HepG2 (cell line): ENCODE results near the gene OCLN. TPM values are rescaled to one million over a fixed set of nuclear protein-coding genes. Genes with fewer than 3 reads are reported as not detected.
A peak's percentile ranks its signal among the peaks of the same experiment; 100 is the strongest.

Experiments
- CBX1 ChIP-seq: IDR thresholded peaks from one replicate; pipeline ENCODE4 v1.6.1; 2016; ENCODE audit warnings: antibody characterized with exemption, low read depth
- GTF3A ChIP-seq: sonication (generic); formaldehyde crosslinking; conservative IDR thresholded peaks from 2 replicates; pipeline ENCODE4 v1.4.0; 2020; ENCODE audit warnings: mild to moderate bottlenecking, missing genetic modification reagents
- HDAC2 ChIP-seq: sonication (generic); formaldehyde crosslinking; IDR thresholded peaks from 2 replicates; pipeline ENCODE4 v1.4.0; 2020; ENCODE audit warnings: missing genetic modification reagents
- HOXA9 ChIP-seq: sonication (generic); formaldehyde crosslinking; IDR thresholded peaks from 2 replicates; pipeline ENCODE4 v1.8.1; 2022; ENCODE audit warnings: missing genetic modification reagents, mild to moderate bottlenecking, moderate library complexity, borderline replicate concordance
- NAIF1 ChIP-seq: sonication (generic); formaldehyde crosslinking; IDR thresholded peaks from 2 replicates; pipeline ENCODE4 v1.5.0; 2020; ENCODE audit warnings: mild to moderate bottlenecking, missing genetic modification reagents, borderline replicate concordance
- NONO ChIP-seq, 2 experiments: fragments of 450-650 bp in 1 of 2; sonication (generic) in 1 of 2; formaldehyde crosslinking in 1 of 2; IDR thresholded peaks in 1 of 2; conservative IDR thresholded peaks in 1 of 2; 2 replicates each; pipeline versions ENCODE4 v1.6.1 to v1.8.0; 2017 to 2022; ENCODE audit warnings: mild to moderate bottlenecking in 1 of 2, missing genetic modification reagents in 1 of 2, moderate library complexity in 1 of 2
- RAD51 ChIP-seq: fragments of 450-650 bp; IDR thresholded peaks from 2 replicates; pipeline ENCODE4 v1.6.1; 2016; ENCODE audit warnings: borderline replicate concordance
- ZBTB20 ChIP-seq: sonication (generic); formaldehyde crosslinking; IDR thresholded peaks from 2 replicates; pipeline ENCODE4 v1.8.1; 2023; ENCODE audit warnings: missing genetic modification reagents, low read depth, mild to moderate bottlenecking, borderline replicate concordance
- ZNF224 ChIP-seq: sonication (generic); formaldehyde crosslinking; IDR thresholded peaks from 2 replicates; pipeline ENCODE4 v1.5.0; 2020; ENCODE audit warnings: mild to moderate bottlenecking, missing genetic modification reagents
- ZNF232 ChIP-seq: sonication (generic); formaldehyde crosslinking; IDR thresholded peaks from 2 replicates; pipeline ENCODE4 v1.4.0; 2020; ENCODE audit warnings: missing genetic modification reagents, borderline replicate concordance
- ZNF282 ChIP-seq: fragments of 450-650 bp; IDR thresholded peaks from 2 replicates; pipeline ENCODE4 v1.6.1; 2018; ENCODE audit not compliant: partially characterized antibody
- ZNF496 ChIP-seq: sonication (generic); formaldehyde crosslinking; IDR thresholded peaks from 2 replicates; pipeline ENCODE4 v1.8.1; 2023; ENCODE audit warnings: mild to moderate bottlenecking, moderate library complexity, missing genetic modification reagents; ENCODE audit not compliant: insufficient replicate concordance
- ZNF841 ChIP-seq: sonication (generic); formaldehyde crosslinking; IDR thresholded peaks from 2 replicates; pipeline ENCODE4 v1.8.1; 2023; ENCODE audit warnings: missing genetic modification reagents, borderline replicate concordance
- polyA plus RNA-seq, 8 experiments: library from polyadenylated mRNA; depleted of rRNA in 3 of 8; stranded (reverse) in 7 of 8; unstranded in 1 of 8; fragments of >200 nt; fragmentation: Illumina TruSeq in 4 of 8; extraction: Trizol in 4 of 8; gene quantifications; 2 replicates each; pipeline versions ENCODE4 v1.2.1 to v1.2.3, GENCODE V29; 2011 to 2016; ENCODE audit warnings: low read depth in 4 of 8, missing spikeins in 1 of 8, mixed read lengths in 1 of 8; ENCODE audit not compliant: insufficient read depth in 1 of 8
- total RNA-seq, 5 experiments: library from RNA; depleted of rRNA; stranded (reverse); fragments of >200 nt; fragmentation: Illumina TruSeq; extraction: Trizol; gene quantifications; 2 replicates each; pipeline ENCODE4 v1.2.3, GENCODE V29; 2016; ENCODE audit warnings: low read depth in 1 of 5
- TF ChIP-seq, protein P1 (sequence below): IDR thresholded peaks from 2 replicates; pipeline ENCODE4 v1.4.0; 2020; ENCODE audit warnings: mild to moderate bottlenecking, missing genetic modification reagents
- TF ChIP-seq, protein P2 (sequence below): sonication (generic); formaldehyde crosslinking; conservative IDR thresholded peaks from 2 replicates; pipeline ENCODE4 v1.4.0; 2020; ENCODE audit warnings: mild to moderate bottlenecking, missing genetic modification reagents, moderate library complexity
- TF ChIP-seq, protein P3 (sequence below): sonication (generic); formaldehyde crosslinking; IDR thresholded peaks from 2 replicates; pipeline ENCODE4 v1.8.1; 2022; ENCODE audit warnings: low read depth, mild to moderate bottlenecking, missing genetic modification reagents
- TF ChIP-seq, protein P4 (sequence below): sonication (generic); formaldehyde crosslinking; IDR thresholded peaks from 2 replicates; pipeline ENCODE4 v1.8.1; 2023; ENCODE audit warnings: mild to moderate bottlenecking, inconsistent platforms, moderate library complexity, missing genetic modification reagents, borderline replicate concordance

The OCLN gene
- total and polyA plus RNA-seq, 2 of the 13 experiments (the other 11 are each of a cell fraction or from before 2014, with no cell fraction given): 24.1 to 34.8 TPM

DNA sequence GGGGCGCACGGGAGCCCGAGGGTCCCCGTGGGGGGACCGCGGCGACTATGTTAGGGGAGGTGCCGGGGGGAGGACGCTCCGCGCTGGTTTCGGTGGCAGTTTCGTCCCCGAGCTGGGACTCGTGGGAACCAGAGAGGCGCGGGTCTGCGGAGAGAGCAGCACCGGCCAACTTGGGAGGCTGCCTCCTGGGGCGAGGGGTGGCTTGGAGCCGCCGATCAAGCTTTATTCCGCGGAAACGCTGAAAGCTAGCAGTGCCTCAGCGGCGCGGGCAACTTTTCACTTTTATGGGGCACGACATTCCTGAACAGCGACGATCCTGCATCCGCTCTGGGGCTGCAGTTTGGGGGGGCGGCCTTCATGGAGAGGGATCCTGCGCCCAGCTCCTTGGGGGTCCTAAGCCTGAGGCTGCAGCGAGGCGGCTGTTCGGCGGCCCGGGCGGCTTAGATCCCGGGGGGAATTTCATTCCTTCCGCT, 369 bp downstream of the OCLN start (continued):
- TF ChIP-seq, protein P1, sequence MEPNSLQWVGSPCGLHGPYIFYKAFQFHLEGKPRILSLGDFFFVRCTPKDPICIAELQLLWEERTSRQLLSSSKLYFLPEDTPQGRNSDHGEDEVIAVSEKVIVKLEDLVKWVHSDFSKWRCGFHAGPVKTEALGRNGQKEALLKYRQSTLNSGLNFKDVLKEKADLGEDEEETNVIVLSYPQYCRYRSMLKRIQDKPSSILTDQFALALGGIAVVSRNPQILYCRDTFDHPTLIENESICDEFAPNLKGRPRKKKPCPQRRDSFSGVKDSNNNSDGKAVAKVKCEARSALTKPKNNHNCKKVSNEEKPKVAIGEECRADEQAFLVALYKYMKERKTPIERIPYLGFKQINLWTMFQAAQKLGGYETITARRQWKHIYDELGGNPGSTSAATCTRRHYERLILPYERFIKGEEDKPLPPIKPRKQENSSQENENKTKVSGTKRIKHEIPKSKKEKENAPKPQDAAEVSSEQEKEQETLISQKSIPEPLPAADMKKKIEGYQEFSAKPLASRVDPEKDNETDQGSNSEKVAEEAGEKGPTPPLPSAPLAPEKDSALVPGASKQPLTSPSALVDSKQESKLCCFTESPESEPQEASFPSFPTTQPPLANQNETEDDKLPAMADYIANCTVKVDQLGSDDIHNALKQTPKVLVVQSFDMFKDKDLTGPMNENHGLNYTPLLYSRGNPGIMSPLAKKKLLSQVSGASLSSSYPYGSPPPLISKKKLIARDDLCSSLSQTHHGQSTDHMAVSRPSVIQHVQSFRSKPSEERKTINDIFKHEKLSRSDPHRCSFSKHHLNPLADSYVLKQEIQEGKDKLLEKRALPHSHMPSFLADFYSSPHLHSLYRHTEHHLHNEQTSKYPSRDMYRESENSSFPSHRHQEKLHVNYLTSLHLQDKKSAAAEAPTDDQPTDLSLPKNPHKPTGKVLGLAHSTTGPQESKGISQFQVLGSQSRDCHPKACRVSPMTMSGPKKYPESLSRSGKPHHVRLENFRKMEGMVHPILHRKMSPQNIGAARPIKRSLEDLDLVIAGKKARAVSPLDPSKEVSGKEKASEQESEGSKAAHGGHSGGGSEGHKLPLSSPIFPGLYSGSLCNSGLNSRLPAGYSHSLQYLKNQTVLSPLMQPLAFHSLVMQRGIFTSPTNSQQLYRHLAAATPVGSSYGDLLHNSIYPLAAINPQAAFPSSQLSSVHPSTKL (CRISPR knock-in tag): no peak
- 0 out of 2 replicates have a peak, but pooled peaks have one; percentile 54 for TF ChIP-seq HOXA9 (CRISPR knock-in tag)
- TF ChIP-seq HDAC2 (CRISPR knock-in tag): no peak
- no peak for TF ChIP-seq ZNF282
- TF ChIP-seq ZBTB20: peak; percentile 6; the same call in 1 of the 2 replicates
- TF ChIP-seq ZNF841: 0 out of 2 replicates have a peak, but pooled peaks have one; percentile 30
- no peak for TF ChIP-seq NONO (IDR thresholded peaks at IDR 0.05)
- TF ChIP-seq NONO (CRISPR knock-in tag; conservative IDR thresholded peaks at IDR 0.05): no peak
- no peak for TF ChIP-seq GTF3A (CRISPR knock-in tag)
- TF ChIP-seq CBX1: no peak
- TF ChIP-seq ZNF232 (CRISPR knock-in tag): 0 out of 2 replicates have a peak, but pooled peaks have one; percentile 7
- no peak for TF ChIP-seq RAD51
- TF ChIP-seq, protein P2, sequence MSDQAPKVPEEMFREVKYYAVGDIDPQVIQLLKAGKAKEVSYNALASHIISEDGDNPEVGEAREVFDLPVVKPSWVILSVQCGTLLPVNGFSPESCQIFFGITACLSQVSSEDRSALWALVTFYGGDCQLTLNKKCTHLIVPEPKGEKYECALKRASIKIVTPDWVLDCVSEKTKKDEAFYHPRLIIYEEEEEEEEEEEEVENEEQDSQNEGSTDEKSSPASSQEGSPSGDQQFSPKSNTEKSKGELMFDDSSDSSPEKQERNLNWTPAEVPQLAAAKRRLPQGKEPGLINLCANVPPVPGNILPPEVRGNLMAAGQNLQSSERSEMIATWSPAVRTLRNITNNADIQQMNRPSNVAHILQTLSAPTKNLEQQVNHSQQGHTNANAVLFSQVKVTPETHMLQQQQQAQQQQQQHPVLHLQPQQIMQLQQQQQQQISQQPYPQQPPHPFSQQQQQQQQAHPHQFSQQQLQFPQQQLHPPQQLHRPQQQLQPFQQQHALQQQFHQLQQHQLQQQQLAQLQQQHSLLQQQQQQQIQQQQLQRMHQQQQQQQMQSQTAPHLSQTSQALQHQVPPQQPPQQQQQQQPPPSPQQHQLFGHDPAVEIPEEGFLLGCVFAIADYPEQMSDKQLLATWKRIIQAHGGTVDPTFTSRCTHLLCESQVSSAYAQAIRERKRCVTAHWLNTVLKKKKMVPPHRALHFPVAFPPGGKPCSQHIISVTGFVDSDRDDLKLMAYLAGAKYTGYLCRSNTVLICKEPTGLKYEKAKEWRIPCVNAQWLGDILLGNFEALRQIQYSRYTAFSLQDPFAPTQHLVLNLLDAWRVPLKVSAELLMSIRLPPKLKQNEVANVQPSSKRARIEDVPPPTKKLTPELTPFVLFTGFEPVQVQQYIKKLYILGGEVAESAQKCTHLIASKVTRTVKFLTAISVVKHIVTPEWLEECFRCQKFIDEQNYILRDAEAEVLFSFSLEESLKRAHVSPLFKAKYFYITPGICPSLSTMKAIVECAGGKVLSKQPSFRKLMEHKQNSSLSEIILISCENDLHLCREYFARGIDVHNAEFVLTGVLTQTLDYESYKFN (CRISPR knock-in tag): 0 out of 2 replicates have a peak, but pooled peaks have one; percentile 6
- TF ChIP-seq, protein P3, sequence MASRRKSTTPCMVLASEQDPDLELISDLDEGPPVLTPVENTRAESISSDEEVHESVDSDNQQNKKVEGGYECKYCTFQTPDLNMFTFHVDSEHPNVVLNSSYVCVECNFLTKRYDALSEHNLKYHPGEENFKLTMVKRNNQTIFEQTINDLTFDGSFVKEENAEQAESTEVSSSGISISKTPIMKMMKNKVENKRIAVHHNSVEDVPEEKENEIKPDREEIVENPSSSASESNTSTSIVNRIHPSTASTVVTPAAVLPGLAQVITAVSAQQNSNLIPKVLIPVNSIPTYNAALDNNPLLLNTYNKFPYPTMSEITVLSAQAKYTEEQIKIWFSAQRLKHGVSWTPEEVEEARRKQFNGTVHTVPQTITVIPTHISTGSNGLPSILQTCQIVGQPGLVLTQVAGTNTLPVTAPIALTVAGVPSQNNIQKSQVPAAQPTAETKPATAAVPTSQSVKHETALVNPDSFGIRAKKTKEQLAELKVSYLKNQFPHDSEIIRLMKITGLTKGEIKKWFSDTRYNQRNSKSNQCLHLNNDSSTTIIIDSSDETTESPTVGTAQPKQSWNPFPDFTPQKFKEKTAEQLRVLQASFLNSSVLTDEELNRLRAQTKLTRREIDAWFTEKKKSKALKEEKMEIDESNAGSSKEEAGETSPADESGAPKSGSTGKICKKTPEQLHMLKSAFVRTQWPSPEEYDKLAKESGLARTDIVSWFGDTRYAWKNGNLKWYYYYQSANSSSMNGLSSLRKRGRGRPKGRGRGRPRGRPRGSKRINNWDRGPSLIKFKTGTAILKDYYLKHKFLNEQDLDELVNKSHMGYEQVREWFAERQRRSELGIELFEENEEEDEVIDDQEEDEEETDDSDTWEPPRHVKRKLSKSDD (CRISPR knock-in tag): 0 out of 2 replicates have a peak, but pooled peaks have one; percentile 14
- TF ChIP-seq ZNF224 (CRISPR knock-in tag): peak; percentile 4; the same call in 1 of the 2 replicates
- TF ChIP-seq, protein P4, sequence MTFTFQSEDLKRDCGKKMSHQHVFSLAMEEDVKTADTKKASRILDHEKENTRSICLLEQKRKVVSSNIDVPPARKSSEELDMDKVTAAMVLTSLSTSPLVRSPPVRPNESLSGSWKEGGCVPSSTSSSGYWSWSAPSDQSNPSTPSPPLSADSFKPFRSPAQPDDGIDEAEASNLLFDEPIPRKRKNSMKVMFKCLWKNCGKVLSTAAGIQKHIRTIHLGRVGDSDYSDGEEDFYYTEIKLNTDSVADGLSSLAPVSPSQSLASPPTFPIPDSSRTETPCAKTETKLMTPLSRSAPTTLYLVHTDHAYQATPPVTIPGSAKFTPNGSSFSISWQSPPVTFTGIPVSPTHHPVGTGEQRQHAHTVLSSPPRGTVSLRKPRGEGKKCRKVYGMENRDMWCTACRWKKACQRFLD: peak; percentile 5; the same call in 1 of the 2 replicates
- TF ChIP-seq NAIF1 (CRISPR knock-in tag): no peak; the same call in 1 of the 2 replicates
- no peak for TF ChIP-seq ZNF496
